A549 (cell line): Measurements from ENCODE around the gene GIMAP2.

Experiments
- EP300 ChIP-seq, 2 experiments: fragments of >200 bp; sonication (Bioruptor Twin); formaldehyde crosslinking; IDR thresholded peaks; 2 replicates in 1 of 2; 3 replicates in 1 of 2; pipeline ENCODE4 v1.6.1; 2016 to 2017
- ESRRA ChIP-seq: fragments of 150-350 bp; IDR thresholded peaks from 2 replicates; pipeline ENCODE4 v1.6.1; 2014; ENCODE audit warnings: mild to moderate bottlenecking, low read length, borderline replicate concordance
- HOXB13 ChIP-seq: fragments of 250-450 bp; sonication (Bioruptor Pico); IDR thresholded peaks from 2 replicates; pipeline ENCODE4 v1.5.0; 2020; ENCODE audit warnings: low read depth, mild to moderate bottlenecking, moderate library complexity
- POLR2A ChIP-seq: IDR thresholded peaks from 2 replicates; pipeline ENCODE4 v1.6.1; 2012; ENCODE audit warnings: mild to moderate bottlenecking, low read length
- RFX5 ChIP-seq: fragments of 450-650 bp; IDR thresholded peaks from 2 replicates; pipeline ENCODE4 v1.7.1; 2014; ENCODE audit warnings: antibody characterized with exemption, mild to moderate bottlenecking, moderate library complexity
- SMC3 ChIP-seq: fragments of >200 bp; sonication (Bioruptor Twin); formaldehyde crosslinking; IDR thresholded peaks from 3 replicates; pipeline ENCODE4 v1.6.1; 2018; ENCODE audit warnings: inconsistent platforms
- ZC3H11A ChIP-seq: fragments of 450-650 bp; IDR thresholded peaks from 2 replicates; pipeline ENCODE4 v1.6.1; 2014; ENCODE audit warnings: antibody characterized with exemption, mild to moderate bottlenecking
- TF ChIP-seq, protein P1 (sequence below): fragments of >200 bp; sonication (Bioruptor Twin); formaldehyde crosslinking; IDR thresholded peaks from 3 replicates; pipeline ENCODE4 v1.5.1; 2016
- TF ChIP-seq, protein P2 (sequence below): fragments of 450-650 bp; IDR thresholded peaks from 2 replicates; pipeline ENCODE4 v1.6.1; 2014; ENCODE audit warnings: antibody characterized with exemption
- TF ChIP-seq, protein P3 (sequence below): IDR thresholded peaks from 2 replicates; pipeline ENCODE4 v1.6.1; 2012; ENCODE audit warnings: low read depth, borderline replicate concordance
- TF ChIP-seq, protein P4 (sequence below): fragments of 250-450 bp; sonication (Bioruptor Pico); IDR thresholded peaks from 2 replicates; pipeline ENCODE4 v1.5.0; 2020; ENCODE audit warnings: low read depth, mild to moderate bottlenecking, moderate library complexity
- TF ChIP-seq, protein P5 (sequence below): fragments of 150-350 bp; IDR thresholded peaks from 2 replicates; pipeline ENCODE4 v1.6.1; 2014; ENCODE audit warnings: low read depth, mild to moderate bottlenecking, low read length

DNA sequence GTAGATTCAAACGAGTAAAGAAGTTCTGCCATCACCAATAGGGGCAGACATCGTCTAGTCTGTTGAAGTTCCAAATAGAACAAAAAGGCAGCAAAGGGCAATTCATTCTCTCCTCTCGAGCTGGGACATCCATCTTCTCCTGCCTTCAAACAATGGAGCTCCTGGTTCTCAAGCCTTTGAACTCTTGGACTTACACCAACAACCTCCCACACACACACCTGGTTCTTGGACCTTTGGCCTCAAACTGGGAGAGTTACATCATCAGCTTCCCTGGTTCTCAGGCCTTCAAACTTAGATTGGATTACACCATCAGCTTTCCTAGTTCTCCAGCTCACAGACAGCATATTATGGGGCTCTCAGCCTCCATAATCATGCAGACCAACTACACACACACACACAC lies 41.9 kb downstream of the GIMAP2 start:
- TF ChIP-seq HOXB13 (CRISPR knock-in tag) (no peak), ZC3H11A (no peak), ESRRA (no peak), EP300 (IDR thresholded peaks at IDR 0.05) (no peak), RFX5 (no peak), POLR2A (no peak), SMC3 (no peak)
- TF ChIP-seq, protein P1, sequence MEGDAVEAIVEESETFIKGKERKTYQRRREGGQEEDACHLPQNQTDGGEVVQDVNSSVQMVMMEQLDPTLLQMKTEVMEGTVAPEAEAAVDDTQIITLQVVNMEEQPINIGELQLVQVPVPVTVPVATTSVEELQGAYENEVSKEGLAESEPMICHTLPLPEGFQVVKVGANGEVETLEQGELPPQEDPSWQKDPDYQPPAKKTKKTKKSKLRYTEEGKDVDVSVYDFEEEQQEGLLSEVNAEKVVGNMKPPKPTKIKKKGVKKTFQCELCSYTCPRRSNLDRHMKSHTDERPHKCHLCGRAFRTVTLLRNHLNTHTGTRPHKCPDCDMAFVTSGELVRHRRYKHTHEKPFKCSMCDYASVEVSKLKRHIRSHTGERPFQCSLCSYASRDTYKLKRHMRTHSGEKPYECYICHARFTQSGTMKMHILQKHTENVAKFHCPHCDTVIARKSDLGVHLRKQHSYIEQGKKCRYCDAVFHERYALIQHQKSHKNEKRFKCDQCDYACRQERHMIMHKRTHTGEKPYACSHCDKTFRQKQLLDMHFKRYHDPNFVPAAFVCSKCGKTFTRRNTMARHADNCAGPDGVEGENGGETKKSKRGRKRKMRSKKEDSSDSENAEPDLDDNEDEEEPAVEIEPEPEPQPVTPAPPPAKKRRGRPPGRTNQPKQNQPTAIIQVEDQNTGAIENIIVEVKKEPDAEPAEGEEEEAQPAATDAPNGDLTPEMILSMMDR: no peak
- TF ChIP-seq, protein P2, sequence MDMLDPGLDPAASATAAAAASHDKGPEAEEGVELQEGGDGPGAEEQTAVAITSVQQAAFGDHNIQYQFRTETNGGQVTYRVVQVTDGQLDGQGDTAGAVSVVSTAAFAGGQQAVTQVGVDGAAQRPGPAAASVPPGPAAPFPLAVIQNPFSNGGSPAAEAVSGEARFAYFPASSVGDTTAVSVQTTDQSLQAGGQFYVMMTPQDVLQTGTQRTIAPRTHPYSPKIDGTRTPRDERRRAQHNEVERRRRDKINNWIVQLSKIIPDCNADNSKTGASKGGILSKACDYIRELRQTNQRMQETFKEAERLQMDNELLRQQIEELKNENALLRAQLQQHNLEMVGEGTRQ: no peak
- TF ChIP-seq, protein P3, sequence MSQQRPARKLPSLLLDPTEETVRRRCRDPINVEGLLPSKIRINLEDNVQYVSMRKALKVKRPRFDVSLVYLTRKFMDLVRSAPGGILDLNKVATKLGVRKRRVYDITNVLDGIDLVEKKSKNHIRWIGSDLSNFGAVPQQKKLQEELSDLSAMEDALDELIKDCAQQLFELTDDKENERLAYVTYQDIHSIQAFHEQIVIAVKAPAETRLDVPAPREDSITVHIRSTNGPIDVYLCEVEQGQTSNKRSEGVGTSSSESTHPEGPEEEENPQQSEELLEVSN: no peak
- TF ChIP-seq, protein P4, sequence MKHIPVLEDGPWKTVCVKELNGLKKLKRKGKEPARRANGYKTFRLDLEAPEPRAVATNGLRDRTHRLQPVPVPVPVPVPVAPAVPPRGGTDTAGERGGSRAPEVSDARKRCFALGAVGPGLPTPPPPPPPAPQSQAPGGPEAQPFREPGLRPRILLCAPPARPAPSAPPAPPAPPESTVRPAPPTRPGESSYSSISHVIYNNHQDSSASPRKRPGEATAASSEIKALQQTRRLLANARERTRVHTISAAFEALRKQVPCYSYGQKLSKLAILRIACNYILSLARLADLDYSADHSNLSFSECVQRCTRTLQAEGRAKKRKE (CRISPR knock-in tag): no peak
- TF ChIP-seq, protein P5, sequence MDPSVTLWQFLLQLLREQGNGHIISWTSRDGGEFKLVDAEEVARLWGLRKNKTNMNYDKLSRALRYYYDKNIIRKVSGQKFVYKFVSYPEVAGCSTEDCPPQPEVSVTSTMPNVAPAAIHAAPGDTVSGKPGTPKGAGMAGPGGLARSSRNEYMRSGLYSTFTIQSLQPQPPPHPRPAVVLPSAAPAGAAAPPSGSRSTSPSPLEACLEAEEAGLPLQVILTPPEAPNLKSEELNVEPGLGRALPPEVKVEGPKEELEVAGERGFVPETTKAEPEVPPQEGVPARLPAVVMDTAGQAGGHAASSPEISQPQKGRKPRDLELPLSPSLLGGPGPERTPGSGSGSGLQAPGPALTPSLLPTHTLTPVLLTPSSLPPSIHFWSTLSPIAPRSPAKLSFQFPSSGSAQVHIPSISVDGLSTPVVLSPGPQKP: no peak
